NCI-H2107 treated with DMSO at 0.1 percent for 48 hours (cell line): ENCODE measurements around the gene KIF21A.

ENCODE experiments used
- DNase-seq: peaks from one replicate; lab custom pipeline; 2025; ENCODE audit not compliant: unreplicated experiment; lab: John Stamatoyannopoulos, UW

The KIF21A gene

DNA sequence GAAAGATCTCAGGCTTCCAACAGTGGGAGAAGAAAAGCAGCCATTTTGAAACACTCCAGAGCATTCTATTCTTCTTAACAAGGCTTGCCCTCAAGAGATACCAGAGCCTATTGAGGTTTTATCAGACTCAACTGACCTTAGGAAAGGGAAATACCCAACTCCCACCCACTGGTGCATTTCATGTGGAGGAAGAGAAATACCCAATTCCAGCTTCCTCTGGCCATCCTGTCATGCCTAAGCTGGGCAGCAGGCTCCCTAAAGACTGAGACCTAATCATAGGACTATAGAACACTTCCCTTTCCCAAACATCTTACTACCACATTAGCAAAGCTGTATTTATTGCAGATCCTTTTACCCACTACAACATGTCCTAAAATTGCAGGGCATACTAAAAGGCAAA lies 164.5 kb downstream of the KIF21A start:
- DNase-seq = no peak

DNA sequence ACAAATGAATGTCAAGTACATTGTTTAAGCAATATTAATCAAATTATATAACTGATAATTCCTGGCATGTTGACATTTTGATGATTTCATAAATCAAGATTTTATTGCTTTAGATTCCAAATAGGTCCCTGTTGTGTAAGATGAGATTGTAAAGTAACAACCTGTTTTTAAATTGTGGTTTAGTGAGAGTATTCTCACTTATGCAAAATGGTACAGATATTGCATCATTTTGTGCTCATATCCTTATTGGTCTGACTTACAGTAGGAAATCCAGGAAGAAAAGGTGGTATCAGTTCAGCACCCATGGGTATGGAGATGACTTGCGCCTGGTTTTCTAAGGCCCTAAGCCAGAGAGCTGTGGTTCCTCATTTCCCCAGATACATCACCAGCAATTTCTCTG lies 165.5 kb downstream of the KIF21A start:
- DNase-seq = no peak

DNA sequence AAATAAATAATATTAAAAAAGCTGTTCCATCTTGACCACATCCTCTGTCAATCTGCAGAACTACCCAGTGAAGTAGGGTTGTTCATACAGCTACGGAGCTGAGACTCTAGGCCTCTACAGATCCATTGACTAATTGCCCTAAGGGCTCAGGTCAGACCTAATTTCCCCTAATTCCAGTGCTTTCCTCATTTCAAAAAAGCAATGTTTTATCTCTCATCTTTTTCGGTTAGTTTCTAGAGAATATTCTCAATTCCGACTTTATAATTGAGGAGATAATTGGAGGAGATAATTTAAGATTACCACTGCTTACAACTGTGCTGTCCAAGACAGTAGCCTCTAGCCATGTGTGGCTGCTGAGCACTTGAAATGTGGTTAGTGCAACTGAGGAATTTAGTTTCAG lies 167.1 kb downstream of the KIF21A start:
- no peak for DNase-seq

DNA sequence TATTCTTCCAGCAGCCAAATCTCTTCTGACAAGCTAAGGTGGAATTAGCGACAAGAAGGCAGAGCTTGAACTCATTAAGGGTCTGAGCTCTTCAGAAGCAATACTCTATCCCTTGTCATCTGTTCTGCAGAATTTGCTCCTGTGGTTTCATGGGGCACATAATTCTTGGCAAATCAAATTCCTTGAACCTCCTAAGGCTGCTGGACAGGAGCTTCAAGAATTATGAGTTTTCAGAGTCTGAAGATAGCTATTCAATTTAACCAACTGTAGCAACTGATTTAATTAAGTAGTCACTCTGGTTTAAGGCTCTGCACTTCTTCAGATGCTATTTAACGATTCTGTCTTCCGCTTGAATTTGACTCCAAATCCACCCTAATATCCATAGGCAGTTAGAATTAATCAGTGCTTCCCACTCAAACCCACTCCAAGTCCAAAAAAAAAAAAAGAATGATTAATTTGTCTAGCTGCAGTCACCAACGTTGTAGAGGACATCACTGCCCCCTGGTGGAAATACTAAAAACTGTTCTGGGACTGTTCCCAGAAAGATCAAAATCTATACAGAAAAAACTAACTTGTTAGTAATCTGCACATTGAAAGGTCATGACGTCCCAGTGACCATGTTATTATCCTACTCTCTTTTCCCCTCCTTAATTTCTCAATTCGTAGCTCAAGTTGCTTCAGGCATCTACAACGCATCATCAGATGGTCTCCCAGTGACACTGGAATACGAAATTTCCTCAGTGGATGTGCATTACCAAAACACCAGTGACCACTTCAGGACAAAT lies 169.9 kb downstream of the KIF21A start:
- no peak for DNase-seq

DNA sequence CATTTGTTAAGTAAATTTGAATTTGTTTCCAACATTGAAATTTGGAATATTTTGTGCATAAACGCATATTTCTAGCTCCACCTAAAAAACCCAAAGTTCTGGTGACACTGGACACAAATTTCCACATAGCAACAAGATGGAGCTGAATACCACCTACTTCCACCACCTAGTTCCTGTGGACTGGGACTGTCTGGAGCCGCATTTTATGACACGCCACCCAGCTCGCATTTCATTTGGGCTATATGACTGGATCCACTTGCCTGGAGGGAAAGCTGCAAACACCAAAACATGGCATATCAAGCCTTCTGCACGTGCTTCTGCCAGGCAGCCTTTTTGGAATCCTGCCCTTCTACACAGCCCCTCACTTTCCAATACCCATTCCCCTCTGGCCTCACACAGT lies 173.4 kb downstream of the KIF21A start:
- DNase-seq = no peak

DNA sequence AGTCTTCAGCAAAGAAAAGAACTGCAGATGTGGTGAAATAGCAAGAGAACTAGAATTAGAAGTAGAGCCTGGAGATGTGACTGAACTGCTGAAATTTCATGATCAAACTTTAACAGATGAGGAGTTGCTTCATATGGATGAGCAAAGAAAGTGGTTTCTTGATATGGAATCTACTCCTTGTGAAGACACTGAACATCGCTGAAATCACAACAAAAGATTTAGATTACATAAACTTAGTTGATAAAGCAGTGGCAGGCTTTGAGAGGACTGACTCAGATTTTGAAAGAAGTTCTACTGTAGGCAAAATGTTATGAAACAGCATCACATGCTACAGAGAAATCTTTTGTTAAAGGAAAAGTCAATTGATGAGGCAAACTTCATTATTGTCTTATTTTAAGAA lies 175.0 kb downstream of the KIF21A start:
- DNase-seq = no peak

DNA sequence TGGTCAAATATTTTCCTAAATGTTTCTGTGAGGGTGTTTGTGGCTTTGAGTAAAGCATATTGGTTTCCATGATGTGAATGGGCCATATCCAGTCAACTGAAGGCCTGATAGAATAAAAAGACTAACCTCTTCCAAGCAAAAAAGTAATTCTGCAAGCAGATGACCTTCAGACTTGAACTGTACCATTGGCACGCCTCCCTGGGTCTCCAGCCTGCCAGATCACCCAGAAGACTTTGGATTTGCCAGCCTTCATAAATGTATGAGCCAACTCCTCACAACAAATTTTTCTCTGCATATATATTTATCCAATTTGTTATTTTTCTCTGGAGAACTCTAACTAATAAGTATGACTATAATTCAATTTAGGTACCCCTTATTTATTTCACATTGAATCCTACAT lies 190.3 kb downstream of the KIF21A start:
- DNase-seq = no peak
